DMS53 treated with DMSO at 0.1 percent for 48 hours (cell line): ENCODE data around the gene DOCK8.
"Not testable (repeated sequence)": the region's sequence is repeated elsewhere in the genome, so short reads cannot be mapped to it uniquely, and the experiment has no call there.

Source experiments
- DNase-seq: peaks from one replicate; lab custom pipeline; 2025; ENCODE audit not compliant: unreplicated experiment; lab: John Stamatoyannopoulos, UW

DOCK8 gene

DNA sequence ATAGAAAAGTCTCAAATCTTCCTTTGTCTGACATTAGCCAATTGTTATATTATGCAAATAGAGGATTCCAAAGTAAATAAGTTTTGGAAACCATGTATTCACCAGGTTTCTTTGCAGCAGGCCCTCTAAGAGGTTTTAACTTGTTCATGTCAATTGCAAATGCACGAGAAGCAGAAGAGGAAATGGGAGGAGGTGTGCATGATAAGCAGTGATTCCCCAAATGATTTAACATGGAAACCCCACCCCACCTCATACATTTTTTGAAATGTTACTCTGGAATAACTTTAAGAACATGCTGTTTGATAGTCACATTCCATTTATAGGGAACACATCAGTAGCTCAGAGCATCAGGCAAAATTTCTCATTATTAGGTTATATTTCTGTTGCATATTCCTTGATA is 190.7 kb downstream of the DOCK8 start:
- no peak for DNase-seq

DNA sequence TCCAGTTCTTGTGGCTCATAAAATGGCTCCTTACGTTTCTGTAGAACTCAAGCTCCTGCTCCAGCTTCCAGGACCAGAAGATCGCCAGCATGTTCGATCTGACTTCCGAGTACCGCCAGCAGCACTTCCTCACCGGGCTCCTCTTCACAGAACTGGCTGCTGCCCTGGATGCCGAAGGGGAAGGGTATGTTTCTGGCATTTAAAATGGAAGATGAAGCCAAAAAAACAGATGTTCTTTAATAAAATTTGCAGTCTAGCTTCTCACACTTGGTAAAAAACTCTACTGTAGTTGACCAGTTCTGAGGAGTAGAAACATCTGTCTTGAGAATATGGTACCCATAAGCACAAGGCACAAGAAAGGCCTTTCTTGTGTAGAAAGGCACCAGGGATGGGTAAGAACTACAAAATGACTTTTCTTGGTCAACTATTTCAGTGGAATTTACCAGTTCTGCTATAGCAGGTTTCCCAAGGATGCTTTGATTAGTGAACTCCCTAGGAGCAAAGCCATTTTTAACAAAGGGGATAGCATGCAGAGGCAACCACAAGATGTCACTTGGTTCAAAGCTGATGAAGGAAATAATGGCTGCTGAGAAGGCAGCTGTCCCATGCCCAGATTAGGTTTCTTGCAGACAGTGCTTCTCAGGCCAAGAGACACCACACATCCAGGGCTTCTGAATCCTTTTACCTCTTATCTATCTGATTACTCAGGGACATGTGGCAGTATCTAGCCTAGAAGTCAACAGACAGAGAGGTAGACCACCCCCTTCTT is 192.4 kb downstream of the DOCK8 start:
- DNase-seq, result no peak

DNA sequence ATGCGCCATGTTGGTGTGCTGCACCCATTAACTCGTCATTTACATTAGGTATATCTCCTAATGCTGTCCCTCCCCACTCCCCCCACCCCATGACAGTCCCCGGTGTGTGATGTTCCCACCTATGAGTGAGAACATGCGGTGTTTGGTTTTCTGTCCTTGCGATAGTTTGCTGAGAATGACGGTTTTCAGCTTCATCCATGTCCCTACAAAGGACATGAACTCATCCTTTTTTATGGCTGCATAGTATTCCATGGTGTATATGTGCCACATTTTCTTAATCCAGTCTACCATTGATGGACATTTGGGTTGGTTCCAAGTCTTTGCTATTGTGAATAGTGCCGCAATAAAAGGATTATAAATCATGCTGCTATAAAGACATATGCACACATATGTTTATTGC is 195.0 kb downstream of the DOCK8 start:
- not testable (repeated sequence) for DNase-seq

DNA sequence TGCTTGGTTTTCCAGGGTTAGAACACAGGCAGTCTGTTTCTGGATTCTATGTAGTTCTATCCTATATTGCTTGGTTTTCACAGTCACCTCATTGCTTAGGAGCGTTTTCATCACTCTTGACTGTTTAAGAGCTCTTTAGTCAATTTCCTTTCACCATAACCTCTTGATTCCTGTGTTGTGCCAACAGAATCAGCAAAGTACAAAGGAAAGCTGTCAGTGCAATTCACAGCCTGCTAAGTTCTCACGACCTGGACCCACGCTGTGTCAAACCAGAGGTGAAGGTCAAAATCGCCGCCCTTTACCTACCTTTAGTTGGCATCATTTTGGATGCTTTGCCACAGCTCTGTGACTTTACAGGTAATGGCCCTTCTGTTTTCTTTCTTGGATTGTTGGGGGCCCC is 199.9 kb downstream of the DOCK8 start:
- DNase-seq, result no peak

DNA sequence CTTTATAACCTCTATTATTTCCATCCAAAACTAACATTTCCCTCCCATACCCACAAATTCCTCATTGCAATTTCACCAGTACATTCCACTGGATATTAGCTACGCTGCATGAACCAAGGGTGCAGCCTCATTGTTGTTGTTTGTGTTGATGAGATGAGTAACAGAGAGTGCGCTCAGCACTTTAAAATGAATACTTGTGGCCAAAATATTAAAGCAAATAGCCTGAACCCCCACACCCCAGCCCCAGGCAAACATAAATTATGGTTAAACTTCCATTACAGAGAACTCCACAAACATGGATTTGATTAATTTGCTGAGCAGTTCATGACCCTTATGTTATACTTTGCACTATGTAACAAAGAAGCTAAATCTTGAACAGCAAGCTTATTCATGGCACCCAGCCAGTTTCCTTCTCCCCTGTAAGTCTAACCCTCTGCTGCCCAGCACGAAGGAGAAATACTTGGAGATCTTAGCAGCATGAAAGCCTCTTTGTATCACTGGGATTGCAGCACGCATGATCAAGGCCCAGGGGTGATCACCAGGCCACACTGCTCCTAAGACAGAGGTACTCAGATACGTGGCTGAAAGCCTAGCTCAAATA is 205.0 kb downstream of the DOCK8 start:
- DNase-seq, result no peak

DNA sequence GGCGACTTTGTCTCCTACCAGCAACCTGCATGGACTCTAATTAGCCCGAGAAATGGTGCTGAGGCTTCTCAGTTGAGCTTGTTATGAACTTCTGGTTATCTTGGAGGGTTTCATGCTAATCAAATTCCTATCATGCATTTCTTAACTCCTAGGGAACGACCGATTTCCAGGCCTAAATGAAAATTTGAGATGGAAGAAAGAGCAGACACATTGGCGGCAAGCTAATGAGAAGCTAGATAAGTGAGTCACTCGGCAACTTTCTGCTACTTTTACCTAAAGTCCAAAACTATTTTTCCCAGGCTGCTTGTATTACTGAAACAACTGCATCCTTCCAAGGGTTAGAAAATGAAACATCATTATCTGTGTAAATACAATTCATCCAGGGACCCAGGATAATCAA is 207.2 kb downstream of the DOCK8 start:
- no peak for DNase-seq

DNA sequence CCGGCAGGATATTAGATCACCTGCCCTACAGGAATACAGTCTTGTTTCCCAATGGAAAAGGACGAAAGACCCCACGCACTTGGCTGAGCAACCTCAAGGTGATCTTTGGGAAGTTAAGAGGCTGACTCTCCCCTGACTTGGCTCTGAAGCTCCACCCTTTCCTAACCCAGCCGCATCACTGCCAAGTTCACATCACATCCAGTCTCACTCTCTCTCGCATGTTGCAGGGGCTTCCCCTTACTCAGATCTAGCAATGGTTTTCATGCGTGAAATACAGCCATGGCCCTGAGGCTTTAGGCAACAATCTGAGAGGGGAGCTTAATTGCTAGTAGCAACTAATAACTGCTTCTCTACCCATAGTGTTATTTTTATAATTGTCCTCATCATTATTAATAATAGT is 211.6 kb downstream of the DOCK8 start:
- DNase-seq, result no peak

DNA sequence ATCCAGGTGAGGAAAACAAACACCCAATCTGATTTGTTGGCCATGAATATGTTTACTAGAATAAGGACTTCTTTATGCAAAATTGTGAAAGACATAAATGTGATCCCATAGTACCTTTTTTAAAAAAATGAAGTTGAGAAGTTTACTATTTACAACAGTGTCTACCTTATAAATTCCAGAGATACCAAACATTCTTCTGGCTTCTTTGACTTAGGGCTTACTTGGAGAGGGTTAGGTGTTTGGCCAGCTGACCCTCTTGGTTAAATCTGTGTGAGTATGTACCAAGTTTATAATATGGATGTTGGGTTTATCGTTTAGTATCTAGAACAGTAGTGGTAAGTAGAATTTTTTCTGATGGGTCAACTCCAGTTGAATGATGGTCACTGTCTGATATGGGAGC is 212.3 kb downstream of the DOCK8 start:
- DNase-seq, result no peak

DNA sequence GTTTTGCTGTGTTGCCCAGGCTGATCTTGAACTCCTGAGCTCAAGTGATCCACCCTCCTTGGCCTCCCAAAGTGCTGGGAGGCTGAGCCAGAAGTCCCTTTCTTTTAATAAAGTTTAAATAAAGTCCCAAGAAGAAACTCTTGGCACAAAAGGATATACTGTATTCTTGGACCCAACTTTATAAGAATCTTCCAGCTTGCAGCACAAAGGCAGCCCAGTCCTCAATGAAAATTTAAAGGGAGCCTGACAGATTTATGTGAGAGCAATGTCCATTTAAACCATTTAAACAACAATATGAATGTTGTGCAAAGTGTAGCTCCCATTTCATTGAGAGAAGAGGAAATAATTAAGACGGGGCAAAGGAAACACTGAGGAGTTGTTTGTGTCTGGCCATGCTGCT is 217.0 kb downstream of the DOCK8 start:
- DNase-seq, result no peak

DNA sequence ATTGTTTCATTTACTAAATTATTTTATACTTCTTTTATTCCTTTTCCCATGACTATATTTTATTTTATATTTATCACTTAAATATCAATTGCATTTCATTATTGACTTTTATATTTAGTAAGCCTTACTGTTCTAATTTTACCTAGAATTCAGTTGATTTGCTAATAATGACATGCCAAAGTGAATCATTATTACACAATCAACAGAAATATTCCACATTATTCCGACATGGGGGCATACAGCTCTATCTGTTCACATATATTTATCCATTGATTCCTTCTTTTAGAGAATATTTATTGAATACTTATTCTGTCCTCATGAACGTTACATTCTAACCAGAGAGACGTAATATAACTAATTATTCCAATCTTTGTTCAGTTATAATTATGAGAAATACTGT is 221.8 kb downstream of the DOCK8 start:
- no peak for DNase-seq

DNA sequence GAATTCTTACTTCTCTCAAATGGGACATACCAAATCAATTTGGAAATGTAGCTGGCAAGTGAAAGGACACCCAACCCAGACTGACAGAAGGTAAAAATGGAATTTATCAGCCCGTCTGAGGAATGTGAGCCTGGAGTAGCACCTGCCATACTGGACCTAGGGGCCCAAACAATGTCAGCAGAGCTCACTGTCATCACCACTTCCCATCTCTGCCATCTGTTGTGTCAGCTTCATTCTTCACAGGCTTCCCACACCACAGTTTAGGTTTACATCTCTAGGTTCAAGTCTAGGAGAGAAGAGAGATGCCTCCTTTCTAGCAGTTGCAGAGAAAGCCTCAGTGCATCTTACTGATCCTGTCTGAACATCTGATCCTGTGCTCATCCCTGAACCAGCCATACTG is 222.4 kb downstream of the DOCK8 start:
- DNase-seq, result no peak

DNA sequence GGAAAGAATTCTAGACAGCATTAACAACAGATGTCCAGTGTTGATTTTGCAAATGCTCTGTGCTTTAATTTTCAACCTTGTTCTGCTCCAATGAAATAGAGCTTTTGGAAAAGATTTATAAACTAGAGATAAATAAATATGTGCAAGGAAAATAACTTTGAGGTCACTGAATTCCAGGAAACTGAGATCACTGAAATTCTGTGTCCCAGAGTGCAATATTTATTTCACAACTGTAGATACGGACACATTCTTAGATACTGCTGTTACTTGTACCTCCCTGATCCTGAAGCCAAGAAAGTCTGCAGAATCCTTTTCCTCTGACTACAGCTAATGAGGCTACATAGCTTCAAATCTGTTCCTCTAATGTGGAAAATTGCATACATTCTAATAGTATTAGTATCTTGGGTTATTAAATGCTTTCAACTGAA is 222.9 kb downstream of the DOCK8 start:
- no peak for DNase-seq

DNA sequence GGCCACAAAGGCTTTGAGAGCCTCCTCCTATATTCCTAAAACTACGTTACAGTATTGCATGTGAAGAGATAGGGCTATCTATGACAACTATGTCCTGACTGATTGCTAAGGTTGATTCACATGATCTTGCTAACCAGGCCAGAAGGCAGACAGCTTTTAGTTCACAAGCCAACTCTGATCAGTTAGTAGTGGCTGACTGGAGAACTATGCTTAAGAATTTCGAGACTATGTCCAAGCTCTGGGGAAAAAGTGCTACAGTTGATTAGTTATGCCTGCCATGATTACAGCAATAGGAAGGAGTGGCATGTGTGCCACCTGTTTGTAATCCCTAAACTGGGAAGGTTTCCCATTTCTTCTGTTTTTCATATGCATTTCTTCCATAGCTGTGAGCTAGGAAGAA is 223.4 kb downstream of the DOCK8 start:
- DNase-seq, result no peak

DNA sequence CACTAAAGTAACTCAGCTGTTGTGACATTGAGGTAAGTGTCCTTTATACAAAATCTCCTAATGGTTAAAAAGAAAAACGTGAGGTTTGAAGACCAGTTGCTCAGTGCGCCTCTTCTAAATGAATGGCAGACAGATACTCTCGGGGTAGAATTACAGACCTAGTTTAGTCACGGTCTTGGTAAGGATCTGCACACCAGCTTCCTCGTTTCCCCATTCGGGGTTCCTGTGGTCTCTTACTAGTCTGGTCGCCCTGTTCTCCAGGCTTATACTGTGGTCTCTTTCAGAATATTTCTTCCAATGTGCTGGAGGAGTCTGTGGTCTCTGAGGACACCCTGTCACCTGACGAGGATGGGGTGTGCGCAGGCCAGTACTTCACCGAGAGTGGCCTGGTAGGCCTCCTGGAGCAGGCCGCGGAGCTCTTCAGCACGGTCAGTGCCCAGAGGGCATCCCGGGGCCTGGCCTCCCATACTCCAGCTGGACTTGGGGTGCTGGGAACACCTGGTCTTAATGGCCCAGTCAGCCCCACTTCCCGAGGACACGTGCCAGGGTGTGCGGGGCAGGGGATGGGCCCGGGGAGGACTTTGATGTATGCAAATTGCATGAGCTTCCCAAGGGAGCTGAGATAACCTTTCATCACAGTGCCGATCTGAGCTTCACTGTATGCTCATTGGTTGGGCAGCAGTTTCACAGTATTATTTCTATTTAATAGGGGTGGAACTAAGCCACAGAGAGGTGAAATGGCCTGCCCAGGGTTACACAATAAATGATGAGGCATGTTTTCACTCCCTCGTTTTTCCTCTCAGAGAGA is 224.5 kb downstream of the DOCK8 start:
- no peak for DNase-seq

DNA sequence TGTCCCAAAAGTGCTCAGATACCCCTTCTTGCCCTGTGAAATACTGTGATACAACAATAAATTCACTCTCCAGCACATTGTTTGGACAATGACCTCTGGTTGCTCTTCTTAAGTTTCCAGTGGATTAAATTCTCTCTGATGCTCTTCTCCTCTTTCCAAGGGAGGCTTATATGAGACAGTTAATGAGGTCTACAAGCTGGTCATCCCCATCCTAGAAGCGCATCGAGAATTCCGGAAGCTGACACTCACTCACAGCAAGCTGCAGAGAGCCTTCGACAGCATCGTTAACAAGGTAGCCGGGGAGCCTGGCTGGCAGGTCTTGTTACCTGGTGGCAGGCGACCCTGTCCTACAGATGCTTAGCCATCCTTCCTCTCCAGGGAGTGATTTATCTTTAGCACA is 226.5 kb downstream of the DOCK8 start:
- no peak for DNase-seq

DNA sequence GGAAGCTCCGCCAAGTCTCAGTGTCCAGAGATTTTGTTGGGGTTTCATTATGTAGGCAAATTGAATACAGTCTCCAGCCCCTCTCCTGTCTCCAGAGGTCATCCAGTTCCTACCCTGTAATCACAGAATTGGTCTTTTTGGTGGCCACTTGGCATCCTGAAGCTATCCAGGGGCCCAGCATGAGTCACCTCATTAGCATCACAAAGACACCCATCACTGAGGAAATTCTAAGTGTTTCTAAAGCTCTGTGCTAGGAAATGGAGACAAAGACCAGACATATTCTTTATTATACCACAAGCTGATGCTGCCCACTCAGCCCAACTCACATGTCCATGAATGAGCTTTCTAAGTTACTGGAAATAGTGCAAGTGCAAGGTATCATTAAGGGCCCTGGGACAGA is 229.9 kb downstream of the DOCK8 start:
- DNase-seq, result peak; percentile 5

DNA sequence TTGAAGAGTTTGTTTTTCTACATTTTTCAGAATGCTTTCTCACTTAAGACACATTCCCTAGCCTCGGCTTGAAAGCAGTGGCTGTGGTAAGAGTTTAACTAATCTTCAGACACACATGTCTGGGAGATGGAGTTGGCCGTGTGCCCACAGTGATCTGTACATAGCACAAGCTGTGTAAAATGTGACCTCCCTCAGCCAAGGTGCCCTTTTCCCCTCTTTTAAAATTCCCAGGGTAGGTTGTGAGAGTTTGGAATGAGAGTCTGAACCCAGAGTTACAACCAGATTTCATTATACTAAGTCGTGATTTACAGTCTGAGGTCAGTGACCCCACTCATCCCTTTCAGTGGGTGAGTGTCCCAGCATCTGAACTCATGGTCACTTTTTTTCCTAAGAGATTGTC is 230.4 kb downstream of the DOCK8 start:
- no peak for DNase-seq

DNA sequence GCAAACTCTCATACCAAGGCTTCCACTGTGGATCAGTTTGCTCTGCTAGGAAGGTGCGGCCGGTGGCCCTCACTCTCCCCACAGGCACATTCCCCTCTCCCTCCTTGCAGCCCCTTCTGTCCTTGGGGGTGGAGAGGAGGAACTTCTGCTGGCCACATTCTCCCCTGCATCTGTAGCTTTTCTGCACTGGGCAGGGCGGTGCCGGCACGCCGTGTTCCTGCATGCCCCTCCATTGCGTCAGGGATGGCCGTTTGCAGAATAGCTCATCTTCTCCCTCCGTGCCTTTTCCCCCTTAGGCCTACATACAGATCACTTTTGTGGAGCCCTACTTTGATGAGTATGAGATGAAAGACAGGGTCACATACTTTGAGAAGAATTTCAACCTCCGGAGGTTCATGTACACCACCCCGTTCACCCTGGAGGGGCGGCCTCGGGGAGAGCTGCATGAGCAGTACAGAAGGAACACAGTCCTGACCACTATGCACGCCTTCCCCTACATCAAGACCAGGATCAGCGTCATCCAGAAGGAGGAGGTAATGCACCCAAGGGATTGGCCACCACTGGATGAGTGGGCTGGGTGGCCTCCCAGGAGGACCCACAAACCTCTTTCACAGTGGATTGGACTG is 231.5 kb downstream of the DOCK8 start:
- DNase-seq, result no peak

DNA sequence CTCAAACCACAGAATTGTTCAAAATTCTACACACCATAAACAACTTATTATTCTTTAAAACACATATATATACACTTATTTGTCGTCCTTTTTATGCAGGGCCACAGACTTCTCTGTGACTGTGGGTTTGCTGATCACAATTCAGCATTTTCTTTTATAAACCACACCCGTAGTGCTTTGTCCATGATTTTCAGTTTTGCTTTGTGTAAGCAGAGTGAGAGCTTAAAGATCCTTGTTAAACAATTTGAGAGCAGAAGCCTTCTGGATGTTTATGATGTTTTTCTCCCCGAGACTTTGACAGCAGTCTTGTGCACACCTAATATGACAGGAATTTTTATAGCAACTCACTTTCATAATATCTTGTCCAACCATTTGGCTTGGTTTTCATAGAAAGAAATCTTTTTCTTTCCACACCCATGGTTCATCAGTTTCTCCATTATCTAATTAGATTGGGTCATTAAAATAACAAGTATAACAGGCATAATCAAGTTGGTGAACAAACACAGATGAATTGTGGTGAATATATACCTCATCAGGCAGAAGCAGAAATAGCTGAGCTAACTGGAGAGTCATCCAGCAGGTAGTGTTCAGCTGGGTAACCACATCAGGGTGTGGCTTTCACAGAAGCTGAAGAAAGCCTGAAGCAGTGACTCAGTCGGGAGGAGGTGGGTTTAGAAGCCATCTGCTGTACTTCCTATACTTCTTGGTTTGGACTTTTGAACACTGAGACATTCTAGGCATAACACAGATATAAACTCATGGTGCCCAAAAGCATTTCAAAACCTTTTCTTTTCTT is 232.8 kb downstream of the DOCK8 start:
- no peak for DNase-seq

DNA sequence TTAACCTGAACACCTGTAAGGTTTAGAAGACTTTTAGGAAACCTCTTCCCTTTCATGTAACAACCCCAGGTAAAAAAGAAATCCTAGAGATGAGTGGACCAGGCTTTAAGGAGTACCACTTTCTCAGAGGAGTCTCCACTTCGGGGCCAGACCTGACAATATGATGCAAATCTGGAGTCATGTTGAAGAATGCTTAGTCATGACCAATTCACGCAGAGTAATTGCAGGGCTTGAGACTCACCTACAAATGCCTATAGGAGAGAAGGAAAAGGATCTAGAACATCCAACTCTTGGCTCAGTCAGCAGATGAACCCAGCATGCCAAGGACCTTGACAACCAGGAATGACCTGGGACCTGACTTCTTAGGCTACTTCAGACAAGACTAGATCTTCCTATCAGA is 235.4 kb downstream of the DOCK8 start:
- DNase-seq, result no peak

DNA sequence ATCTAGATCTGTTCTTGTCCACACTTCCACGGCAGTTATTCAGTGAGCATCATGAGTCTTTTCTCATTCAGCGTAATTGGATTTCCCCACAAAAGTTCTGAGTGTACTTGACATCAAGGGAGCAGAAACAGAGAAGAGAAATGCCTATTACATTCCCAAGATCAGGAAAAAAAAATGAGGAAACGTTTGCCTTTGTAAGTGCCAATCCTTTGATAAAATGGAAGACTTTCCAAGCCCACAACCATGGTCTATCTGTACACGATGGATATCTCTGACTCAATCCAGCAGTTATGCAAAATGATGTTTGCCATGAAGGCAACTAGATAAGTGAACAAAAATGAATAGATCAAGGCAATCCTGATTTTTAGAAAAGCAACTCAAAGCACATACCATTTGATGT is 235.9 kb downstream of the DOCK8 start:
- DNase-seq, result no peak
